Rectal smooth muscle tissue (tissue), 1 donor: ENCODE measurements around the gene CNOT1.
A peak's percentile ranks its signal among the peaks of the same experiment; 100 is the strongest.

Experiments
- H3K27ac ChIP-seq: one replicate; pipeline ENCODE4 v1.7.0; 2013; ENCODE audit warnings: low read depth, low read length, inconsistent platforms
- H3K27me3 ChIP-seq: one replicate; pipeline ENCODE4 v1.7.0; 2013; ENCODE audit warnings: low read length; ENCODE audit not compliant: control insufficient read depth, insufficient read depth
- H3K36me3 ChIP-seq: one replicate; pipeline ENCODE4 v1.7.0; 2013; ENCODE audit warnings: low read length; ENCODE audit not compliant: control insufficient read depth, insufficient read depth
- H3K4me1 ChIP-seq: one replicate; pipeline ENCODE4 v1.7.0; 2013; ENCODE audit warnings: low read length; ENCODE audit not compliant: control insufficient read depth, insufficient read depth
- H3K4me3 ChIP-seq: one replicate; pipeline ENCODE4 v1.7.0; 2013; ENCODE audit warnings: low read length
- H3K9ac ChIP-seq: one replicate; pipeline ENCODE4 v1.7.0; 2013; ENCODE audit warnings: low read length

The CNOT1 gene

GRCh38 chr16:58500430-58501241, 129.0 kb downstream of the CNOT1 start:
- Histone ChIP-seq H3K27ac (no peak overlapping the region), H3K27me3 (peaks cover 29% of the 10 kb centered on the region), H3K36me3 (no peaks in the 10 kb centered on the region), H3K9ac (no peak overlapping the region), H3K4me3 (peak overlapping the region; percentile 34), H3K4me1 (peaks cover 5% of the 10 kb centered on the region)

GRCh38 chr16:58499615-58500351, 129.8 kb downstream of the CNOT1 start, which contains the start of gene NDRG4:
TSS of gene NDRG4 (plus strand) at chr16:58500143. CDS start at chr16:58500249, 106 bp downstream.
- H3K9ac ChIP-seq: no peak within 1 kb of the TSS
- peaks cover 29% of the 10 kb centered on the region for H3K27me3 ChIP-seq
- no peaks in the 10 kb centered on the region for H3K36me3 ChIP-seq
- H3K4me1 ChIP-seq: peaks cover 5% of the 10 kb centered on the region
- no peak within 1 kb of the TSS for H3K27ac ChIP-seq
- peak within 1 kb of the TSS; percentile 34 for H3K4me3 ChIP-seq

- Histone ChIP-seq H3K4me3 (no peak overlapping the region), H3K36me3 (no peaks in the 10 kb centered on the region), H3K27ac (no peak overlapping the region), H3K4me1 (peaks cover 5% of the 10 kb centered on the region), H3K27me3 (peaks cover 29% of the 10 kb centered on the region), H3K9ac (no peak overlapping the region)
These were observed 130.5 kb downstream of the CNOT1 start for GRCh38 chr16:58499092-58499511.

- Histone ChIP-seq H3K27ac (no peak overlapping the region), H3K27me3 (peaks cover 29% of the 10 kb centered on the region), H3K36me3 (no peaks in the 10 kb centered on the region), H3K4me1 (peaks cover 5% of the 10 kb centered on the region), H3K4me3 (no peak overlapping the region), H3K9ac (no peak overlapping the region)
These were observed 131.1 kb downstream of the CNOT1 start for GRCh38 chr16:58498341-58499091.

- H3K27ac ChIP-seq: no peak overlapping the region
- peaks cover 5% of the 10 kb centered on the region for H3K4me1 ChIP-seq
- no peak overlapping the region for H3K4me3 ChIP-seq
- H3K36me3 ChIP-seq: no peaks in the 10 kb centered on the region
- peaks cover 29% of the 10 kb centered on the region for H3K27me3 ChIP-seq
- no peak overlapping the region for H3K9ac ChIP-seq
These were observed 131.7 kb downstream of the CNOT1 start for GRCh38 chr16:58497935-58498334.

- no peak overlapping the region for H3K4me3 ChIP-seq
- no peaks in the 10 kb centered on the region for H3K36me3 ChIP-seq
- no peak overlapping the region for H3K9ac ChIP-seq
- no peak overlapping the region for H3K27ac ChIP-seq
- H3K4me1 ChIP-seq: peaks cover 5% of the 10 kb centered on the region
- H3K27me3 ChIP-seq: peaks cover 27% of the 10 kb centered on the region
These were observed 132.2 kb downstream of the CNOT1 start for GRCh38 chr16:58497468-58497867.

GRCh38 chr16:58495521-58496331, 133.9 kb downstream of the CNOT1 start:
- peaks cover 14% of the 10 kb centered on the region for H3K27me3 ChIP-seq
- peak overlapping the region; percentile 37 for H3K27ac ChIP-seq
- no peaks in the 10 kb centered on the region for H3K4me1 ChIP-seq
- H3K9ac ChIP-seq: no peak overlapping the region
- no peak overlapping the region for H3K4me3 ChIP-seq
- no peaks in the 10 kb centered on the region for H3K36me3 ChIP-seq

- Histone ChIP-seq H3K36me3 (no peaks in the 10 kb centered on the region), H3K27ac (peak overlapping the region; percentile 37), H3K4me3 (no peak overlapping the region), H3K4me1 (no peaks in the 10 kb centered on the region), H3K9ac (no peak overlapping the region), H3K27me3 (peaks cover 8% of the 10 kb centered on the region)
These were observed 134.6 kb downstream of the CNOT1 start for GRCh38 chr16:58494981-58495520.

- H3K27ac ChIP-seq: no peak overlapping the region
These were observed 135.7 kb downstream of the CNOT1 start for GRCh38 chr16:58493756-58494431.

GRCh38 chr16:58492735-58493134, 136.9 kb downstream of the CNOT1 start:
- H3K27ac ChIP-seq: no peak overlapping the region
- no peaks in the 10 kb centered on the region for H3K36me3 ChIP-seq
- no peak overlapping the region for H3K9ac ChIP-seq
- no peaks in the 10 kb centered on the region for H3K4me1 ChIP-seq
- no peak overlapping the region for H3K4me3 ChIP-seq
- H3K27me3 ChIP-seq: no peaks in the 10 kb centered on the region

More at GRCh38 chr16:58493756-58494431, 135.7 kb downstream of the CNOT1 start:
- no peaks in the 10 kb centered on the region for H3K36me3 ChIP-seq
- no peak overlapping the region for H3K9ac ChIP-seq
- H3K4me1 ChIP-seq: no peaks in the 10 kb centered on the region
- H3K27me3 ChIP-seq: peaks cover under 1% of the 10 kb centered on the region
- H3K4me3 ChIP-seq: no peak overlapping the region

- H3K4me3 ChIP-seq: no peak overlapping the region
- H3K36me3 ChIP-seq: no peaks in the 10 kb centered on the region
- H3K9ac ChIP-seq: no peak overlapping the region
- no peak overlapping the region for H3K27ac ChIP-seq
- H3K27me3 ChIP-seq: no peaks in the 10 kb centered on the region
- no peaks in the 10 kb centered on the region for H3K4me1 ChIP-seq
These were observed 137.6 kb downstream of the CNOT1 start for GRCh38 chr16:58492066-58492465.
